ENCODE results near the gene JMJD1C.

DNA sequence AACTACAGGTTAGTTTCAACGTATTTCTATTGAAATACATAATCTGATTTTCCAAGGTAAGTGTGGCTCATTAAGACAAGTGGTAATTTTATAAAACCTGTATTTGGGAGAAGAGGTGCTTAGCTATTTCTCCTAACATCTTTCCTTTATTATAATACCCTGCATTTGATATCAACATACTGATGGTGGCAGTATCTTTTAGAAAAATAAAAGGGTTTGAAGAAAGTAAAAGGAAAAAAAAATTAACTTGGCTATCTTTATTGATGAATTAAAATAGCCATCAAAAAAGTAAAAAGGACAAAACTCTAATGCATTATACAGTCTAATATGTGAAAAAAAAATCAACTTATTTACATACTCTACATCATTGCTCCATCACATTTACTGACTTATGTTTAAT lies 264.7 kb downstream of the JMJD1C start:
- TF ChIP-seq, protein P1, sequence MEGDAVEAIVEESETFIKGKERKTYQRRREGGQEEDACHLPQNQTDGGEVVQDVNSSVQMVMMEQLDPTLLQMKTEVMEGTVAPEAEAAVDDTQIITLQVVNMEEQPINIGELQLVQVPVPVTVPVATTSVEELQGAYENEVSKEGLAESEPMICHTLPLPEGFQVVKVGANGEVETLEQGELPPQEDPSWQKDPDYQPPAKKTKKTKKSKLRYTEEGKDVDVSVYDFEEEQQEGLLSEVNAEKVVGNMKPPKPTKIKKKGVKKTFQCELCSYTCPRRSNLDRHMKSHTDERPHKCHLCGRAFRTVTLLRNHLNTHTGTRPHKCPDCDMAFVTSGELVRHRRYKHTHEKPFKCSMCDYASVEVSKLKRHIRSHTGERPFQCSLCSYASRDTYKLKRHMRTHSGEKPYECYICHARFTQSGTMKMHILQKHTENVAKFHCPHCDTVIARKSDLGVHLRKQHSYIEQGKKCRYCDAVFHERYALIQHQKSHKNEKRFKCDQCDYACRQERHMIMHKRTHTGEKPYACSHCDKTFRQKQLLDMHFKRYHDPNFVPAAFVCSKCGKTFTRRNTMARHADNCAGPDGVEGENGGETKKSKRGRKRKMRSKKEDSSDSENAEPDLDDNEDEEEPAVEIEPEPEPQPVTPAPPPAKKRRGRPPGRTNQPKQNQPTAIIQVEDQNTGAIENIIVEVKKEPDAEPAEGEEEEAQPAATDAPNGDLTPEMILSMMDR (IDR thresholded peaks at IDR 0.05; ENCODE audit: extremely low read depth in 1 of 2, insufficient read depth in 1 of 2, low read depth in 1 of 2, low read length in 2 of 2), result no peak
- TF ChIP-seq POLR2A (IDR thresholded peaks at IDR 0.05; ENCODE audit: low read depth, low read length) (no peak), EZH2 (IDR thresholded peaks at IDR 0.05; ENCODE audit: borderline replicate concordance, low read depth, low read length, severe bottlenecking) (no peak), POLR2AphosphoS5 (IDR thresholded peaks at IDR 0.05; ENCODE audit: insufficient read depth, low read depth, low read length) (no peak), JUN (IDR thresholded peaks at IDR 0.05; ENCODE audit: borderline replicate concordance, insufficient read depth, insufficient read length, low read depth) (no peak), GATA2 (IDR thresholded peaks at IDR 0.05; ENCODE audit: insufficient read depth, insufficient read length, low read depth, low read length) (no peak)
- TF ChIP-seq, protein P2, sequence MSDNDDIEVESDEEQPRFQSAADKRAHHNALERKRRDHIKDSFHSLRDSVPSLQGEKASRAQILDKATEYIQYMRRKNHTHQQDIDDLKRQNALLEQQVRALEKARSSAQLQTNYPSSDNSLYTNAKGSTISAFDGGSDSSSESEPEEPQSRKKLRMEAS (IDR thresholded peaks at IDR 0.05; ENCODE audit: insufficient read depth, insufficient read length), result no peak

Measured in endothelial cell of umbilical vein (primary cell).